CD14-positive monocyte (primary cell): Measurements from ENCODE around the gene NKX1-1. TPM values are rescaled to one million over a fixed set of nuclear protein-coding genes. Genes with fewer than 3 reads are reported as not detected.

Experiments used
- DNase-seq, 3 donors: peaks; one replicate each; pipeline ENCODE4 v3.0.0-alpha.2; 2011 to 2022
- H2AFZ ChIP-seq: 2 replicates; pipeline ENCODE4 v1.6.0; 2012; ENCODE audit warnings: mild to moderate bottlenecking, low read depth, low read length, inconsistent platforms; ENCODE audit not compliant: insufficient read depth, poor library complexity, severe bottlenecking
- H3K27ac ChIP-seq, 2 donors: 1 replicate in 1 of 2; 2 replicates in 1 of 2; pipeline ENCODE4 v1.5.1; 2012 to 2013; ENCODE audit warnings: low read length in 2 of 2, control low read depth in 1 of 2, inconsistent platforms in 1 of 2, low read depth in 1 of 2, mild to moderate bottlenecking in 1 of 2
- H3K27me3 ChIP-seq, 2 donors: one replicate each; pipeline versions ENCODE4 v1.6.0 to v1.6.1; 2011 to 2013; ENCODE audit warnings: low read length in 2 of 2; ENCODE audit not compliant: control insufficient read depth in 2 of 2, insufficient read depth in 2 of 2
- H3K36me3 ChIP-seq, 2 donors: replicated peaks in 1 of 2; 1 replicate in 1 of 2; 2 replicates in 1 of 2; pipeline versions ENCODE4 v1.5.1 to v1.6.1; 2012 to 2013; ENCODE audit warnings: low read length in 2 of 2, control low read depth in 1 of 2, inconsistent platforms in 1 of 2, mild to moderate bottlenecking in 1 of 2; ENCODE audit not compliant: insufficient read depth in 2 of 2, control insufficient read depth in 1 of 2
- H3K4me1 ChIP-seq, 2 donors: 1 replicate in 1 of 2; 2 replicates in 1 of 2; pipeline versions ENCODE4 v1.5.1 to v1.6.1; 2012 to 2013; ENCODE audit warnings: low read length in 2 of 2, control low read depth in 1 of 2, inconsistent platforms in 1 of 2, mild to moderate bottlenecking in 1 of 2, moderate library complexity in 1 of 2; ENCODE audit not compliant: insufficient read depth in 2 of 2, control insufficient read depth in 1 of 2
- H3K4me2 ChIP-seq: replicated peaks from 2 replicates; pipeline ENCODE3; 2012; ENCODE audit warnings: low read length, moderate library complexity, mild to moderate bottlenecking; ENCODE audit not compliant: poor library complexity, severe bottlenecking; ENCODE audit errors: extremely low read depth
- H3K4me3 ChIP-seq, 3 experiments: fragments of 200-600 bp in 1 of 3; sonication (generic) in 1 of 3; replicated peaks in 1 of 3; 1 replicate in 2 of 3; 2 replicates in 1 of 3; pipeline ENCODE4 v1.5.1; 2011 to 2013; ENCODE audit warnings: low read length in 3 of 3, mild to moderate bottlenecking in 3 of 3, control low read depth in 2 of 3, low read depth in 2 of 3, inconsistent platforms in 1 of 3, moderate library complexity in 1 of 3
- H3K79me2 ChIP-seq: 2 replicates; pipeline ENCODE4 v1.6.0; 2012; ENCODE audit warnings: mild to moderate bottlenecking, control low read depth, inconsistent platforms, low read length, moderate library complexity; ENCODE audit not compliant: insufficient read depth
- H3K9ac ChIP-seq: 2 replicates; pipeline ENCODE4 v1.6.0; 2017; ENCODE audit warnings: low read length, mild to moderate bottlenecking; ENCODE audit not compliant: insufficient read depth, poor library complexity, severe bottlenecking
- H3K9me3 ChIP-seq, 2 donors: replicated peaks in 1 of 2; 1 replicate in 1 of 2; 2 replicates in 1 of 2; pipeline versions ENCODE4 v1.5.1 to v1.6.1; 2012 to 2013; ENCODE audit warnings: low read length in 2 of 2, control low read depth in 1 of 2; ENCODE audit not compliant: control insufficient read depth in 1 of 2, insufficient read depth in 1 of 2
- H4K20me1 ChIP-seq: 2 replicates; pipeline ENCODE4 v1.6.0; 2012; ENCODE audit warnings: mild to moderate bottlenecking, low read length, control low read depth, moderate library complexity; ENCODE audit not compliant: insufficient read depth
- H3K27ac Mint-ChIP-seq, 7 donors: one replicate each; pipeline ENCODE4 v1.8.0; 2020; ENCODE audit warnings: mild to moderate bottlenecking in 7 of 7, mixed read lengths in 7 of 7, moderate library complexity in 6 of 7, inconsistent platforms in 2 of 7
- H3K27me3 Mint-ChIP-seq, 3 donors: one replicate each; pipeline ENCODE4 v1.8.0; 2021 to 2022; ENCODE audit warnings: low read depth in 3 of 3, mild to moderate bottlenecking in 3 of 3, mixed read lengths in 3 of 3, moderate library complexity in 3 of 3, inconsistent platforms in 1 of 3
- H3K36me3 Mint-ChIP-seq, 2 donors: one replicate each; pipeline ENCODE4 v1.8.0; 2020; ENCODE audit warnings: mixed read lengths in 2 of 2, inconsistent platforms in 1 of 2, mild to moderate bottlenecking in 1 of 2
- H3K4me1 Mint-ChIP-seq: one replicate; pipeline ENCODE4 v1.8.0; 2020; ENCODE audit warnings: mild to moderate bottlenecking, mixed read lengths
- H3K4me3 Mint-ChIP-seq, 2 donors: one replicate each; pipeline ENCODE4 v1.8.0; 2020; ENCODE audit warnings: mild to moderate bottlenecking in 2 of 2, mixed read lengths in 2 of 2, moderate library complexity in 1 of 2
- H3K9me3 Mint-ChIP-seq, 7 donors: one replicate each; pipeline ENCODE4 v1.8.0; 2020 to 2022; ENCODE audit warnings: mixed read lengths in 7 of 7, mild to moderate bottlenecking in 6 of 7, moderate library complexity in 6 of 7, inconsistent platforms in 2 of 7
- CTCF ChIP-seq: fragments of 200-600 bp; IDR thresholded peaks from one replicate; pipeline ENCODE4 v1.8.0; 2022; ENCODE audit warnings: antibody characterized with exemption, mild to moderate bottlenecking
- WGBS: methylation state at CpG from one replicate; pipeline ENCODE4 v1.1.5; 2013; ENCODE audit warnings: missing lambda C conversion rate; ENCODE audit not compliant: insufficient coverage; 5-methylcytosine and 5-hydroxymethylcytosine counted together
- intact Hi-C, 2 donors: fragments of 100-400 bp; cut with micrococcal nuclease; formaldehyde crosslinking; loops; one replicate each; pipeline versions ENCODE4 v1.15.0 to v1.15.1; 2023
- polyA plus RNA-seq, 3 donors: library from polyadenylated mRNA; depleted of rRNA in 1 of 3; unstranded in 2 of 3; stranded (reverse) in 1 of 3; fragments of 300-500 nt in 2 of 3; fragments of >200 nt in 1 of 3; fragmentation: Illumina TruSeq in 2 of 3; gene quantifications; 1 replicate in 2 of 3; 2 replicates in 1 of 3; pipeline ENCODE4 v1.2.3, GENCODE V29; 2012 to 2021

The NKX1-1 gene
- polyA plus RNA-seq, 3 donors = not detected

GRCh38 chr4:1419708-1420107, 13.5 kb upstream of the NKX1-1 start:
- no peak overlapping the region for H3K4me3 ChIP-seq
- H3K27ac ChIP-seq = no peak overlapping the region
- DNase-seq = peak in 1 of 3 donors; percentile 0
- H3K36me3 Mint-ChIP-seq = no peaks in the 10 kb centered on the region
- no peaks in the 10 kb centered on the region for H3K9me3 ChIP-seq
- intact Hi-C loops = no loop called here
- peaks cover 0 to 16% of the 10 kb centered on the region in 2 donors for H3K27me3 ChIP-seq
- no peaks in the 10 kb centered on the region for H3K36me3 ChIP-seq
- H3K4me2 ChIP-seq = no peak overlapping the region
- H3K4me1 Mint-ChIP-seq = no peaks in the 10 kb centered on the region
- H3K27ac Mint-ChIP-seq = no peak overlapping the region
- TF ChIP-seq CTCF = no peak
- H3K4me3 Mint-ChIP-seq = peak overlapping the region in 1 of 2 donors; percentile 7
- no peaks in the 10 kb centered on the region for H3K79me2 ChIP-seq
- no peak overlapping the region for H3K9ac ChIP-seq
- 92% methylated on average over 13 of the region's 13 CpGs for WGBS
- no peak overlapping the region for H2AFZ ChIP-seq
- H4K20me1 ChIP-seq = no peaks in the 10 kb centered on the region
- H3K4me1 ChIP-seq = no peaks in the 10 kb centered on the region
- H3K9me3 Mint-ChIP-seq = peaks cover 0 to 7% (median 0%) of the 10 kb centered on the region in 7 donors
- peaks cover 41 to 59% (median 44%) of the 10 kb centered on the region in 3 donors for H3K27me3 Mint-ChIP-seq

- no peak for TF ChIP-seq CTCF
- Histone ChIP-seq H3K36me3 (no peaks in the 10 kb centered on the region), H3K4me3 (no peak overlapping the region), H3K79me2 (no peaks in the 10 kb centered on the region), H4K20me1 (no peaks in the 10 kb centered on the region), H3K4me1 (no peaks in the 10 kb centered on the region), H2AFZ (no peak overlapping the region), H3K4me2 (no peak overlapping the region), H3K9me3 (peaks cover 0 to 3% of the 10 kb centered on the region in 2 donors), H3K27ac (no peak overlapping the region), H3K27me3 (peaks cover 0 to 20% of the 10 kb centered on the region in 2 donors), H3K9ac (no peak overlapping the region)
- intact Hi-C loops = no loop called here
- Mint-ChIP-seq H3K9me3 (peaks cover 0 to 12% (median 4%) of the 10 kb centered on the region in 7 donors), H3K4me3 (no peak overlapping the region), H3K27me3 (peaks cover 42 to 54% (median 47%) of the 10 kb centered on the region in 3 donors), H3K36me3 (no peaks in the 10 kb centered on the region), H3K27ac (no peak overlapping the region), H3K4me1 (no peaks in the 10 kb centered on the region)
- WGBS = 74% methylated on average over 14 of the region's 17 CpGs
- DNase-seq = peak in 1 of 3 donors; percentile 0
These were observed 12.4 kb upstream of the NKX1-1 start for GRCh38 chr4:1418494-1419285.
